Psoas muscle (tissue), 8 donors: ENCODE measurements around the gene RPL37. TPM values are rescaled to one million over a fixed set of nuclear protein-coding genes. Genes with fewer than 3 reads are reported as not detected.
"Not testable (repeated sequence)": the region's sequence is repeated elsewhere in the genome, so short reads cannot be mapped to it uniquely, and the experiment has no call there.

ENCODE experiments used
- ATAC-seq, 4 donors: fragments of 200-7000 bp; cut with Tn5 transposase; one replicate each; pipeline ENCODE4 v1.9.1; 2020; ENCODE audit warnings: moderate library complexity in 3 of 4, mild to moderate bottlenecking in 2 of 4
- DNase-seq, 2 donors: peaks; one replicate each; pipeline ENCODE4 v3.0.0-alpha.2; 2020
- H3K27ac ChIP-seq: fragments of 200-600 bp; one replicate; pipeline ENCODE4 v1.8.0; 2022
- H3K27me3 ChIP-seq, 3 donors: fragments of 200-600 bp in 1 of 3; one replicate each; pipeline versions ENCODE4 v1.6.1 to v1.8.0; 2013 to 2022; ENCODE audit warnings: low read length in 2 of 3, mild to moderate bottlenecking in 2 of 3, moderate library complexity in 1 of 3; ENCODE audit not compliant: insufficient read depth in 3 of 3
- H3K36me3 ChIP-seq, 2 donors: fragments of 200-600 bp in 1 of 2; one replicate each; pipeline versions ENCODE4 v1.6.1 to v1.8.0; 2013 to 2022; ENCODE audit warnings: low read depth in 1 of 2, mild to moderate bottlenecking in 1 of 2, moderate library complexity in 1 of 2; ENCODE audit not compliant: insufficient read depth in 1 of 2
- H3K4me1 ChIP-seq: fragments of 200-600 bp; one replicate; pipeline ENCODE4 v1.8.0; 2022
- H3K4me3 ChIP-seq: fragments of 200-600 bp; one replicate; pipeline ENCODE4 v1.8.0; 2022; ENCODE audit warnings: mild to moderate bottlenecking
- H3K9me3 ChIP-seq: fragments of 200-600 bp; one replicate; pipeline ENCODE4 v1.8.0; 2022
- CTCF ChIP-seq: fragments of 200-600 bp; IDR thresholded peaks from one replicate; pipeline ENCODE4 v1.8.0; 2022; ENCODE audit warnings: antibody characterized with exemption
- WGBS, 3 donors: extraction: QIAGEN DNeasy Blood & Tissue Kit; methylation state at CpG; one replicate each; pipeline versions ENCODE4 v1.1.6 to v1.1.7; 2013; 5-methylcytosine and 5-hydroxymethylcytosine counted together
- intact Hi-C, 2 donors: fragments of 100-400 bp; cut with DNase I; formaldehyde crosslinking; loops; one replicate each; pipeline versions ENCODE4 v1.11.0 to v1.14.2; 2022
- polyA plus RNA-seq, 3 donors: library from polyadenylated mRNA; stranded (reverse); fragments of 200-250 nt; gene quantifications; one replicate each; pipeline ENCODE4 v1.2.3, GENCODE V29; 2013
- total RNA-seq, 4 donors: library from RNA; stranded (reverse); fragmentation: NEBNext Ultra II Directional in 2 of 4; extraction: Animal tissue kit (Norgen Biotek cat#: 25700) in 2 of 4; gene quantifications; one replicate each; pipeline versions ENCODE4 v1.2.1 to v1.2.4, GENCODE V29; 2021 to 2023
- donor health status: healthy with polysubstance abuse.
- donor health status: DM: no; HTN: no; CAD: no; lungs with moderate emphysema.
- donor health status: Bipolar disorder and iron deficiency.
- donor health status: healthy.
- donor health status: DM: yes; HTN: yes; CAD: no.
- donor health status: DM: no; HTN: no; CAD: no.
- donor health status: DM: no; HTN: no; CAD: no.
- donor health status: DM: yes; HTN: yes; CAD: no.

RPL37 gene
- total and polyA plus RNA-seq, 7 donors, result 737 to 2,293 (median 991) TPM

- Histone ChIP-seq H3K4me1 (no peaks in the 10 kb centered on the region), H3K9me3 (no peaks in the 10 kb centered on the region), H3K27me3 (no peaks in the 10 kb centered on the region), H3K4me3 (no peak overlapping the region), H3K36me3 (no peaks in the 10 kb centered on the region), H3K27ac (no peak overlapping the region)
- intact Hi-C loops, result loop anchor here (5.0 to 10.0 kb wide), 3 partner anchors 120 to 1300 kb away; partner anchors contain the start of gene TTC33 (in 2 of the 2)
- TF ChIP-seq CTCF, result no peak
- ATAC-seq, result no peak
- 81 to 86% (median 82%) methylated on average over 6 of the region's 6 CpGs for WGBS, 3 donors
- DNase-seq, result no peak
Measured at GRCh38 chr5:40877371-40877988, 42.5 kb upstream of the RPL37 start.

GRCh38 chr5:40875958-40876357 lies 40.9 kb upstream of the RPL37 start:
- no peaks in the 10 kb centered on the region for H3K36me3 ChIP-seq
- no peaks in the 10 kb centered on the region for H3K9me3 ChIP-seq
- H3K4me3 ChIP-seq, result no peak overlapping the region
- no peak overlapping the region for H3K27ac ChIP-seq
- intact Hi-C loops, result loop anchor here (5.0 to 10.0 kb wide), 3 partner anchors 119 to 1299 kb away; partner anchors contain the start of gene TTC33 (in 2 of the 2)
- no peaks in the 10 kb centered on the region for H3K27me3 ChIP-seq
- DNase-seq, result no peak
- no peak for TF ChIP-seq CTCF
- H3K4me1 ChIP-seq, result no peaks in the 10 kb centered on the region
- no peak for ATAC-seq
- WGBS, 3 donors, result 41 to 47% (median 46%) methylated on average over 3 of the region's 3 CpGs

GRCh38 chr5:40873286-40873880 lies 38.4 kb upstream of the RPL37 start:
- no peak overlapping the region for H3K4me3 ChIP-seq
- no peaks in the 10 kb centered on the region for H3K4me1 ChIP-seq
- no peak for TF ChIP-seq CTCF
- intact Hi-C loops, result loop anchor here in 1 of 2 donors (10.0 kb wide), 1 partner anchor 1279 kb away; no protein-coding TSS in a partner anchor
- H3K27me3 ChIP-seq, result no peaks in the 10 kb centered on the region
- DNase-seq (no peak), ATAC-seq (no peak)
- 89 to 91% (median 90%) methylated on average over 3 of the region's 3 CpGs for WGBS, 3 donors
- H3K27ac ChIP-seq, result no peak overlapping the region
- H3K36me3 ChIP-seq, result no peaks in the 10 kb centered on the region
- no peaks in the 10 kb centered on the region for H3K9me3 ChIP-seq

- not testable (repeated sequence) for H3K9me3 ChIP-seq, ATAC-seq, DNase-seq, H3K27ac ChIP-seq, H3K36me3 ChIP-seq, H3K27me3 ChIP-seq, H3K4me3 ChIP-seq, H3K4me1 ChIP-seq
- intact Hi-C loops, result loop anchor here in 1 of 2 donors (10.0 kb wide), 1 partner anchor 1277 kb away; no protein-coding TSS in a partner anchor
- WGBS, 3 donors, result 92 to 94% (median 93%) methylated on average over 8 of the region's 8 CpGs
Measured at GRCh38 chr5:40872253-40872652, 37.2 kb upstream of the RPL37 start.

GRCh38 chr5:40871177-40871576 lies 36.2 kb upstream of the RPL37 start:
- Histone ChIP-seq H3K36me3 (no peaks in the 10 kb centered on the region), H3K4me3 (no peak overlapping the region), H3K27ac (no peak overlapping the region), H3K27me3 (no peaks in the 10 kb centered on the region), H3K4me1 (no peaks in the 10 kb centered on the region), H3K9me3 (no peaks in the 10 kb centered on the region)
- DNase-seq, result no peak
- no peak for TF ChIP-seq CTCF
- ATAC-seq, result no peak
- intact Hi-C loops, result loop anchor here in 1 of 2 donors (10.0 kb wide), 1 partner anchor 1276 kb away; no protein-coding TSS in a partner anchor
- WGBS, 3 donors, result 65 to 71% (median 69%) methylated on average over 4 of the region's 4 CpGs
